Measurements from ENCODE around the gene IL4.

DNA sequence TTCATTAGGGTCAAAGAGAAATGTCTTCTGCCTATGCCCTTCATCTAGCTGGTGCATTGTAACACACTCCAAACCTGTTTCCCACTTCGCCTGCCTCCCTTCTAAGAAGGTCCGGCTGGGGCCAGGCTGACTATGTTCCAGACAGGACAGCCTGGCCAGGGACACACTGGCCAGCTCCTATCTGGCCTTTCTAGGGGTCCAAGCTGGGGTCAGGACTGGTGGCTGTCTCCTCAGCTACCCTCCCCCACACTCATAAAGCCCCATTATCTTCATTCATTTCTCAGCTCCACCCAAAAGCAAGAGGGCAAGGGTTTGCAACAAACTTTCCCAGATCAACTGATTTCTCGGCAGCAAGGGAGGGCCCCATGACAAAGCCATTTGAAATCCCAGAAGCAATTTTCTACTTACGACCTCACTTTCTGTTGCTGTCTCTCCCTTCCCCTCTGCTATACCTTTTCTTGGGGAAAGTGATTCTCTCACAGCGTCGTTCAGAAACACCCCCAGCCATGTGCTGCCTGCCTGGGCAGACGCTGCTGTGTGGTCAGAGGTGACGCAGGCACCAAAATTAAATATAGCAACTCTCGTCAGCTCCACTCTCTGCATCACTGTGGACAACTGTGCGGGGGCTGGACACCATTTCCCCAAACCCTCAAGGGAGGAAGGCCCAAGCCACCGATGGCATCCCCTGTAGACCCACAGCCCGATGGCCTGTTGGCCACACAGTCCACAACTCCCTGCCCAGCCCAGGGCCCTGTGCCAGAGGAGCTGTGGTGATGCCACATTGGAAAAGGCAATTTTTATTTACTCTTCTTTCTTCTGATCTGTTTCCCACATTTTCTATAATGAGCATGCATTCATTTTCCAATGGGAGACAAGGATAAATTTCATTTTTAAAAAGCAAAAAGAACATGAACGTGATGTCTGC, 9.8 kb upstream of the IL4 start:
- TF ChIP-seq JUNB (IDR thresholded peaks at IDR 0.05; ENCODE audit: unreplicated experiment): no peak
- TF ChIP-seq, protein P1, sequence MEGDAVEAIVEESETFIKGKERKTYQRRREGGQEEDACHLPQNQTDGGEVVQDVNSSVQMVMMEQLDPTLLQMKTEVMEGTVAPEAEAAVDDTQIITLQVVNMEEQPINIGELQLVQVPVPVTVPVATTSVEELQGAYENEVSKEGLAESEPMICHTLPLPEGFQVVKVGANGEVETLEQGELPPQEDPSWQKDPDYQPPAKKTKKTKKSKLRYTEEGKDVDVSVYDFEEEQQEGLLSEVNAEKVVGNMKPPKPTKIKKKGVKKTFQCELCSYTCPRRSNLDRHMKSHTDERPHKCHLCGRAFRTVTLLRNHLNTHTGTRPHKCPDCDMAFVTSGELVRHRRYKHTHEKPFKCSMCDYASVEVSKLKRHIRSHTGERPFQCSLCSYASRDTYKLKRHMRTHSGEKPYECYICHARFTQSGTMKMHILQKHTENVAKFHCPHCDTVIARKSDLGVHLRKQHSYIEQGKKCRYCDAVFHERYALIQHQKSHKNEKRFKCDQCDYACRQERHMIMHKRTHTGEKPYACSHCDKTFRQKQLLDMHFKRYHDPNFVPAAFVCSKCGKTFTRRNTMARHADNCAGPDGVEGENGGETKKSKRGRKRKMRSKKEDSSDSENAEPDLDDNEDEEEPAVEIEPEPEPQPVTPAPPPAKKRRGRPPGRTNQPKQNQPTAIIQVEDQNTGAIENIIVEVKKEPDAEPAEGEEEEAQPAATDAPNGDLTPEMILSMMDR (conservative IDR thresholded peaks at IDR 0.05; ENCODE audit: low read depth in 2 of 2): no peak
- no peak for TF ChIP-seq EZH2phosphoT487 (IDR thresholded peaks at IDR 0.05; ENCODE audit: unreplicated experiment)
